ENCODE data around the gene KCNN3. TPM values are rescaled to one million over a fixed set of nuclear protein-coding genes. Genes with fewer than 3 reads are reported as not detected.

KCNN3 gene
- total RNA-seq, 1 experiment from 2014 or later, result 0.07 TPM

DNA sequence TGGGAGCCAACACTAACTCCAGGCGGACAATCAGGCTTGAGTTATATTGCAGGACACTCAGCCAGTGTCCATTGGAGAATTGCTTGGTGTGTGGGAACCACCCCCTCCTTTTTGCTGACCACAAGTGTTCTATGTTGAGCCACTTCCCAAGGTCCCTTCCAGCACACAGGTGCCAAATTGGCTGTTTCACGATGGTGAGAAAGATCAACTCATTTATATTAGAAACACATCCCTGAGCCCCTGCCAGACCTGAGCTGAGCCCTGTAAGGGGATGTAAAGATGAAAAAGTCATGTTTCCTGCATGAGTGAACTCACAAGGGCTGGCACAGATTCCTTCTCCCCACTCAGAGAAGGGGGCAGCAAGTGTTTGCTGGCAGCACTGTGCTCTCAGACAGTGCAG lies 96.5 kb downstream of the KCNN3 start:
- TF ChIP-seq, protein P1, sequence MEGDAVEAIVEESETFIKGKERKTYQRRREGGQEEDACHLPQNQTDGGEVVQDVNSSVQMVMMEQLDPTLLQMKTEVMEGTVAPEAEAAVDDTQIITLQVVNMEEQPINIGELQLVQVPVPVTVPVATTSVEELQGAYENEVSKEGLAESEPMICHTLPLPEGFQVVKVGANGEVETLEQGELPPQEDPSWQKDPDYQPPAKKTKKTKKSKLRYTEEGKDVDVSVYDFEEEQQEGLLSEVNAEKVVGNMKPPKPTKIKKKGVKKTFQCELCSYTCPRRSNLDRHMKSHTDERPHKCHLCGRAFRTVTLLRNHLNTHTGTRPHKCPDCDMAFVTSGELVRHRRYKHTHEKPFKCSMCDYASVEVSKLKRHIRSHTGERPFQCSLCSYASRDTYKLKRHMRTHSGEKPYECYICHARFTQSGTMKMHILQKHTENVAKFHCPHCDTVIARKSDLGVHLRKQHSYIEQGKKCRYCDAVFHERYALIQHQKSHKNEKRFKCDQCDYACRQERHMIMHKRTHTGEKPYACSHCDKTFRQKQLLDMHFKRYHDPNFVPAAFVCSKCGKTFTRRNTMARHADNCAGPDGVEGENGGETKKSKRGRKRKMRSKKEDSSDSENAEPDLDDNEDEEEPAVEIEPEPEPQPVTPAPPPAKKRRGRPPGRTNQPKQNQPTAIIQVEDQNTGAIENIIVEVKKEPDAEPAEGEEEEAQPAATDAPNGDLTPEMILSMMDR (IDR thresholded peaks at IDR 0.05; ENCODE audit: unreplicated experiment), result no peak
- DNase-seq (ENCODE audit: unreplicated experiment), result no peak
- no TSS peak for BruUV-seq (replicated peaks)
- Mint-ChIP-seq H3K27me3 (ENCODE audit: insufficient read depth, unreplicated experiment) (no peaks in the 10 kb centered on the region), H3K4me3 (ENCODE audit: unreplicated experiment) (no peak overlapping the region), H3K9me3 (ENCODE audit: unreplicated experiment) (no peaks in the 10 kb centered on the region), H3K36me3 (ENCODE audit: insufficient read depth, unreplicated experiment) (no peaks in the 10 kb centered on the region), H3K27ac (ENCODE audit: low read depth, unreplicated experiment) (no peak overlapping the region), H3K4me1 (ENCODE audit: insufficient read depth, unreplicated experiment) (no peaks in the 10 kb centered on the region)
- ChIA-PET CTCF (interaction anchor here (0.6 kb wide), 1 partner anchor 162 kb away, joined by 3 read pairs; no protein-coding TSS in a partner anchor), POLR2A (interaction anchor here (1.4 kb wide), 1 partner anchor 10 kb away, joined by 3 read pairs; no protein-coding TSS in a partner anchor)
- intact Hi-C loops (cut with micrococcal nuclease), result no loop called here

GRCh38 chr1:154772606-154773506 lies 97.2 kb downstream of the KCNN3 start:
- Mint-ChIP-seq H3K4me3 (ENCODE audit: unreplicated experiment) (no peak overlapping the region), H3K36me3 (ENCODE audit: insufficient read depth, unreplicated experiment) (no peaks in the 10 kb centered on the region), H3K27ac (ENCODE audit: low read depth, unreplicated experiment) (no peak overlapping the region), H3K9me3 (ENCODE audit: unreplicated experiment) (no peaks in the 10 kb centered on the region), H3K4me1 (ENCODE audit: insufficient read depth, unreplicated experiment) (no peaks in the 10 kb centered on the region), H3K27me3 (ENCODE audit: insufficient read depth, unreplicated experiment) (no peaks in the 10 kb centered on the region)
- intact Hi-C loops (cut with micrococcal nuclease), result no loop called here
- no peak for DNase-seq (ENCODE audit: unreplicated experiment)
- TF ChIP-seq, protein P1 (IDR thresholded peaks at IDR 0.05; ENCODE audit: unreplicated experiment), result no peak
- ChIA-PET POLR2A (no interaction called here), CTCF (no interaction called here)
- BruUV-seq (replicated peaks), result no TSS peak

DNA sequence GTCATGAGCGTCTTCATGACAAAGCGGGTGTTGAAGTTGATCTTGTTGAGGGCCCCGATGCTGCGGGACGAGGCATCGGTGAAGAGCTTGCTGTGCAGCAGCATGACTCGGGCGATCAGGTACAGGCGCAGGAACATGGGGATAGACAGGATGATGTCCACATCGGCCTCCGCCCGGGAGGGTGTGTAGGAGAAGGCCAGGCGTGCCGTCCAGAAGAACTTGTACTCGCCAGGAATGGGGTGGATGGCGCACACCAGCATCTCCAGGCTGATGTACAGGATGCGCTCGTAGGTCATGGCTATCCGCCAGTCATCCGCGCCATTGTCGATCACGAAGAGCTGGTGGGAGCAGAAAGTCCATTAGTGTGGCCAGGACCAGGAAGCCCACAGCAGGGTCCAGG lies 98.0 kb downstream of the KCNN3 start:
- no peak overlapping the region for H3K27ac Mint-ChIP-seq (ENCODE audit: low read depth, unreplicated experiment)
- TF ChIP-seq, protein P1 (IDR thresholded peaks at IDR 0.05; ENCODE audit: unreplicated experiment), result no peak
- intact Hi-C loops (cut with micrococcal nuclease), result no loop called here
- no TSS peak for BruUV-seq (replicated peaks)
- ChIA-PET POLR2A (interaction anchor here (0.6 kb wide), 1 partner anchor 239 kb away, joined by 3 read pairs; no protein-coding TSS in a partner anchor), CTCF (no interaction called here)
- no peaks in the 10 kb centered on the region for H3K27me3 Mint-ChIP-seq (ENCODE audit: insufficient read depth, unreplicated experiment)
- no peaks in the 10 kb centered on the region for H3K36me3 Mint-ChIP-seq (ENCODE audit: insufficient read depth, unreplicated experiment)
- no peak overlapping the region for H3K4me3 Mint-ChIP-seq (ENCODE audit: unreplicated experiment)
- no peaks in the 10 kb centered on the region for H3K9me3 Mint-ChIP-seq (ENCODE audit: unreplicated experiment)
- H3K4me1 Mint-ChIP-seq (ENCODE audit: insufficient read depth, unreplicated experiment), result no peaks in the 10 kb centered on the region
- no peak for DNase-seq (ENCODE audit: unreplicated experiment)

DNA sequence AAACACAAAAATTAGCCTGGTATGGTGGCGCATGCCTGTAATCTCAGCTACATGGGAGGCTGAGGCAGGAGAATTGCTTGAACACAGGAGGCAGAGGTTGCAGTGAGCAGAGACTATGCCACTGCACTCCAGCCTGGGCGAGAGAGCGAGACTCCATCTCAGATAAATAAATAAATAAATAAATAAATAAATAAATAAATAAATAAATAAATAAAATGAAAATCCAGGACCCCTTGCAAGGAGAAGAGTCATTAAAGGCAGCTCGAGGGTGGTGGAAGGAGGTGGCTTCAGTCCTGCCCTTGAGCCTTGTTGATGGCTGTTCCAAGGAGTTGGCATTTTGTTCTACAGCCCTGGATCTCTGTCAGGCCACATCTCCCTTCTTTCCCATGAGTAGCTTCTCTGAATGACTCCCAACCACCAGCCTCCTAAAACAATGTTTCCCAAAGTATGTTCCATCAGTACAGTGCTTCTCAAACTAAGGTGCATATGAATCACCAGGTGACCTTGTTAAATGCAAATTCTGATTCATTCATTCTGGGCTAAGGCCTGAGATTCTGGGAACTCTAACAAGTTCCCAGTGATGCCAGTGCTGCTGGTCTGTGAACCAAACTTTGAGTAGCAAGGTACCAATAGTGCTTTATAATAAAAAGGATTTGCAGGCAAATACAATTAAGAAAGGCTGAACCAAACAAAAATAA lies 99.0 kb downstream of the KCNN3 start:
- ChIA-PET CTCF (interaction anchor here (0.6 to 0.8 kb wide), 2 partner anchors 45 to 281 kb away, joined by 3 read pairs; no protein-coding TSS in a partner anchor), POLR2A (interaction anchor here (1.0 to 1.1 kb wide), 2 partner anchors 9 to 44 kb away, joined by 3 read pairs; no protein-coding TSS in a partner anchor)
- DNase-seq (ENCODE audit: unreplicated experiment), result no peak
- BruUV-seq (replicated peaks), result no TSS peak
- H3K4me1 Mint-ChIP-seq (ENCODE audit: insufficient read depth, unreplicated experiment), result no peaks in the 10 kb centered on the region
- intact Hi-C loops (cut with micrococcal nuclease), result no loop called here
- H3K27me3 Mint-ChIP-seq (ENCODE audit: insufficient read depth, unreplicated experiment), result peaks cover 5% of the 10 kb centered on the region
- TF ChIP-seq, protein P1 (IDR thresholded peaks at IDR 0.05; ENCODE audit: unreplicated experiment), result no peak
- no peak overlapping the region for H3K4me3 Mint-ChIP-seq (ENCODE audit: unreplicated experiment)
- H3K36me3 Mint-ChIP-seq (ENCODE audit: insufficient read depth, unreplicated experiment), result no peaks in the 10 kb centered on the region
- no peaks in the 10 kb centered on the region for H3K9me3 Mint-ChIP-seq (ENCODE audit: unreplicated experiment)
- H3K27ac Mint-ChIP-seq (ENCODE audit: low read depth, unreplicated experiment), result no peak overlapping the region
